ENCODE results near the gene MT1E. TPM values are rescaled to one million over a fixed set of nuclear protein-coding genes. Genes with fewer than 3 reads are reported as not detected.

Gene MT1E
- total and polyA plus RNA-seq, 2 of the 8 experiments (the other 6 are each of a cell fraction or from before 2014, with no cell fraction given) = 7.9 to 117 TPM

DNA sequence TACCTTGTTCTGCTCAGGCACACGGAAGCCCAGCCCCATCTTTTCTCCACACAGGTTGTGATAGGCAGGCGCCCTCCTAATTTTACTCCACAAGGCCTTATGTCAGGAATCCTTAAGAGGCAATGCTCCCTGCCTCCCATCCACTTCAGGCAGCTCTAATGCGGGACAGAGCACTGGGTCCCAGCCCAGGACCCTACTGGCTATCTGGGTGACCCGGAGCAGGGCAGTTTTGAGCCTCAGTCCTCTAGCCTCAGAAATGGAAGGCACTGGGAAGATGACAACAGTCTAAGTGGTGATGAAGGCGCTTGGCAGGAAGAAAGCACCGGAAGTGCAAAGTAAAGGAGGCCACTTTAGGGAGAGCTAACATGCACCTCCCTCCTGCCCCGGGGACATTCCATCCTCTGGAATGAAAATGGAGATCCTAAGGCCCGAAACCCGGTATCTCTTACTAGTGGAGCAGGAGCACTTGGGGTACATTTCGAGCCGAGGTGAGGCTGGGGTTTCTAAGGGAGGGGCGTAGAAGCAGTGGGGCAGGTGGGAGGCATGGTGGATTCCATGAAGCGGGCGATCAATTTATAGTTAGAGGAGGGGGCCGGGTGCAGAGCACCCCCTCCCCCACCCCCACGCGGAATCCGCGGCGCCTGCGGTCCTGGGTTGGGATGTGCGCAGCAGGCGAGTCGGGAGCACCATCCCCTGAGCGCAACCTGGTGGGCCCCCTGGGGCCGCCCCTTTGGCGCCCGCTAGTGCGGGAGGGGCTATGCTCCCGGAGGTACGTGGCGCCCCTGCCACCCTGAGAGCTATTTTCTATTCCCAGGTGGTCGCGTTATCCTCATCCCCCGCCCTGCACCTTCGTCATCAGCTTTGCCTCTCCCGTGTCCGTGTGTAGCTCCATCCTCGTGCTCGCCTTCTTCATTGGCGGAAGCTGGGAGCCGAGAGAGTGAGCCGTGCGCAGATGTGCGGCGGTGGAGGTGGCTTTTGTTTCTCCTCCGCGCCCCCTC is 37.1 kb downstream of the MT1E start (continued):
- TF ChIP-seq, protein P1, sequence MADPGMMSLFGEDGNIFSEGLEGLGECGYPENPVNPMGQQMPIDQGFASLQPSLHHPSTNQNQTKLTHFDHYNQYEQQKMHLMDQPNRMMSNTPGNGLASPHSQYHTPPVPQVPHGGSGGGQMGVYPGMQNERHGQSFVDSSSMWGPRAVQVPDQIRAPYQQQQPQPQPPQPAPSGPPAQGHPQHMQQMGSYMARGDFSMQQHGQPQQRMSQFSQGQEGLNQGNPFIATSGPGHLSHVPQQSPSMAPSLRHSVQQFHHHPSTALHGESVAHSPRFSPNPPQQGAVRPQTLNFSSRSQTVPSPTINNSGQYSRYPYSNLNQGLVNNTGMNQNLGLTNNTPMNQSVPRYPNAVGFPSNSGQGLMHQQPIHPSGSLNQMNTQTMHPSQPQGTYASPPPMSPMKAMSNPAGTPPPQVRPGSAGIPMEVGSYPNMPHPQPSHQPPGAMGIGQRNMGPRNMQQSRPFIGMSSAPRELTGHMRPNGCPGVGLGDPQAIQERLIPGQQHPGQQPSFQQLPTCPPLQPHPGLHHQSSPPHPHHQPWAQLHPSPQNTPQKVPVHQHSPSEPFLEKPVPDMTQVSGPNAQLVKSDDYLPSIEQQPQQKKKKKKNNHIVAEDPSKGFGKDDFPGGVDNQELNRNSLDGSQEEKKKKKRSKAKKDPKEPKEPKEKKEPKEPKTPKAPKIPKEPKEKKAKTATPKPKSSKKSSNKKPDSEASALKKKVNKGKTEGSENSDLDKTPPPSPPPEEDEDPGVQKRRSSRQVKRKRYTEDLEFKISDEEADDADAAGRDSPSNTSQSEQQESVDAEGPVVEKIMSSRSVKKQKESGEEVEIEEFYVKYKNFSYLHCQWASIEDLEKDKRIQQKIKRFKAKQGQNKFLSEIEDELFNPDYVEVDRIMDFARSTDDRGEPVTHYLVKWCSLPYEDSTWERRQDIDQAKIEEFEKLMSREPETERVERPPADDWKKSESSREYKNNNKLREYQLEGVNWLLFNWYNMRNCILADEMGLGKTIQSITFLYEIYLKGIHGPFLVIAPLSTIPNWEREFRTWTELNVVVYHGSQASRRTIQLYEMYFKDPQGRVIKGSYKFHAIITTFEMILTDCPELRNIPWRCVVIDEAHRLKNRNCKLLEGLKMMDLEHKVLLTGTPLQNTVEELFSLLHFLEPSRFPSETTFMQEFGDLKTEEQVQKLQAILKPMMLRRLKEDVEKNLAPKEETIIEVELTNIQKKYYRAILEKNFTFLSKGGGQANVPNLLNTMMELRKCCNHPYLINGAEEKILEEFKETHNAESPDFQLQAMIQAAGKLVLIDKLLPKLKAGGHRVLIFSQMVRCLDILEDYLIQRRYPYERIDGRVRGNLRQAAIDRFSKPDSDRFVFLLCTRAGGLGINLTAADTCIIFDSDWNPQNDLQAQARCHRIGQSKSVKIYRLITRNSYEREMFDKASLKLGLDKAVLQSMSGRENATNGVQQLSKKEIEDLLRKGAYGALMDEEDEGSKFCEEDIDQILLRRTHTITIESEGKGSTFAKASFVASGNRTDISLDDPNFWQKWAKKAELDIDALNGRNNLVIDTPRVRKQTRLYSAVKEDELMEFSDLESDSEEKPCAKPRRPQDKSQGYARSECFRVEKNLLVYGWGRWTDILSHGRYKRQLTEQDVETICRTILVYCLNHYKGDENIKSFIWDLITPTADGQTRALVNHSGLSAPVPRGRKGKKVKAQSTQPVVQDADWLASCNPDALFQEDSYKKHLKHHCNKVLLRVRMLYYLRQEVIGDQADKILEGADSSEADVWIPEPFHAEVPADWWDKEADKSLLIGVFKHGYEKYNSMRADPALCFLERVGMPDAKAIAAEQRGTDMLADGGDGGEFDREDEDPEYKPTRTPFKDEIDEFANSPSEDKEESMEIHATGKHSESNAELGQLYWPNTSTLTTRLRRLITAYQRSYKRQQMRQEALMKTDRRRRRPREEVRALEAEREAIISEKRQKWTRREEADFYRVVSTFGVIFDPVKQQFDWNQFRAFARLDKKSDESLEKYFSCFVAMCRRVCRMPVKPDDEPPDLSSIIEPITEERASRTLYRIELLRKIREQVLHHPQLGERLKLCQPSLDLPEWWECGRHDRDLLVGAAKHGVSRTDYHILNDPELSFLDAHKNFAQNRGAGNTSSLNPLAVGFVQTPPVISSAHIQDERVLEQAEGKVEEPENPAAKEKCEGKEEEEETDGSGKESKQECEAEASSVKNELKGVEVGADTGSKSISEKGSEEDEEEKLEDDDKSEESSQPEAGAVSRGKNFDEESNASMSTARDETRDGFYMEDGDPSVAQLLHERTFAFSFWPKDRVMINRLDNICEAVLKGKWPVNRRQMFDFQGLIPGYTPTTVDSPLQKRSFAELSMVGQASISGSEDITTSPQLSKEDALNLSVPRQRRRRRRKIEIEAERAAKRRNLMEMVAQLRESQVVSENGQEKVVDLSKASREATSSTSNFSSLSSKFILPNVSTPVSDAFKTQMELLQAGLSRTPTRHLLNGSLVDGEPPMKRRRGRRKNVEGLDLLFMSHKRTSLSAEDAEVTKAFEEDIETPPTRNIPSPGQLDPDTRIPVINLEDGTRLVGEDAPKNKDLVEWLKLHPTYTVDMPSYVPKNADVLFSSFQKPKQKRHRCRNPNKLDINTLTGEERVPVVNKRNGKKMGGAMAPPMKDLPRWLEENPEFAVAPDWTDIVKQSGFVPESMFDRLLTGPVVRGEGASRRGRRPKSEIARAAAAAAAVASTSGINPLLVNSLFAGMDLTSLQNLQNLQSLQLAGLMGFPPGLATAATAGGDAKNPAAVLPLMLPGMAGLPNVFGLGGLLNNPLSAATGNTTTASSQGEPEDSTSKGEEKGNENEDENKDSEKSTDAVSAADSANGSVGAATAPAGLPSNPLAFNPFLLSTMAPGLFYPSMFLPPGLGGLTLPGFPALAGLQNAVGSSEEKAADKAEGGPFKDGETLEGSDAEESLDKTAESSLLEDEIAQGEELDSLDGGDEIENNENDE (IDR thresholded peaks at IDR 0.05; ENCODE audit: insufficient replicate concordance, low read length) = no peak
- TF ChIP-seq GTF2F1 (IDR thresholded peaks at IDR 0.05; ENCODE audit: borderline replicate concordance, low read depth, low read length) = no peak
- TF ChIP-seq RFX5 (IDR thresholded peaks at IDR 0.05; ENCODE audit: borderline replicate concordance, low read depth, low read length) = no peak
- TF ChIP-seq GABPA (IDR thresholded peaks at IDR 0.05; ENCODE audit: borderline replicate concordance, insufficient read depth, low read length) = no peak
- TF ChIP-seq NANOG (IDR thresholded peaks at IDR 0.05; ENCODE audit: insufficient read depth, low read depth, low read length, poor library complexity, severe bottlenecking) = no peak
- TF ChIP-seq EZH2 (IDR thresholded peaks at IDR 0.05; ENCODE audit: low read depth, low read length, severe bottlenecking) = peak; percentile 75
- no peak for TF ChIP-seq SAP30 (IDR thresholded peaks at IDR 0.05; ENCODE audit: insufficient read depth, insufficient replicate concordance, low read length)
- no peak for TF ChIP-seq CBX5 (IDR thresholded peaks at IDR 0.05; ENCODE audit: low read depth, low read length)
